WERI-Rb-1 (cell line): ENCODE results near the gene GIT2.

ENCODE experiments used
- DNase-seq: peaks from one replicate; pipeline ENCODE4 v3.0.0-alpha.2; 2020
- H3K27ac ChIP-seq: fragments of 250-450 bp; sonication (Bioruptor Pico); 2 replicates; pipeline ENCODE4 v1.5.1; 2020; ENCODE audit warnings: mild to moderate bottlenecking, moderate library complexity
- H3K27me3 ChIP-seq: fragments of 250-450 bp; sonication (Bioruptor Pico); 2 replicates; pipeline ENCODE4 v1.5.1; 2021; ENCODE audit warnings: mild to moderate bottlenecking, low read depth, moderate library complexity; ENCODE audit not compliant: insufficient read depth, severe bottlenecking
- H3K36me3 ChIP-seq: fragments of 250-450 bp; sonication (Bioruptor Pico); 2 replicates; pipeline ENCODE4 v1.5.1; 2020; ENCODE audit warnings: mild to moderate bottlenecking, moderate library complexity
- H3K4me3 ChIP-seq: 2 replicates; pipeline ENCODE4 v1.5.1; 2011; ENCODE audit warnings: low read depth, mild to moderate bottlenecking, control low read depth, low read length
- H3K9me3 ChIP-seq: fragments of 250-450 bp; sonication (Bioruptor Pico); 2 replicates; pipeline ENCODE4 v1.5.1; 2021; ENCODE audit warnings: mild to moderate bottlenecking, moderate library complexity; ENCODE audit not compliant: severe bottlenecking
- TF ChIP-seq, protein P1 (sequence below): IDR thresholded peaks from 2 replicates; pipeline ENCODE4 v1.5.1; 2011; ENCODE audit warnings: low read depth, mild to moderate bottlenecking, control low read depth, inconsistent platforms, low read length

Gene GIT2

DNA sequence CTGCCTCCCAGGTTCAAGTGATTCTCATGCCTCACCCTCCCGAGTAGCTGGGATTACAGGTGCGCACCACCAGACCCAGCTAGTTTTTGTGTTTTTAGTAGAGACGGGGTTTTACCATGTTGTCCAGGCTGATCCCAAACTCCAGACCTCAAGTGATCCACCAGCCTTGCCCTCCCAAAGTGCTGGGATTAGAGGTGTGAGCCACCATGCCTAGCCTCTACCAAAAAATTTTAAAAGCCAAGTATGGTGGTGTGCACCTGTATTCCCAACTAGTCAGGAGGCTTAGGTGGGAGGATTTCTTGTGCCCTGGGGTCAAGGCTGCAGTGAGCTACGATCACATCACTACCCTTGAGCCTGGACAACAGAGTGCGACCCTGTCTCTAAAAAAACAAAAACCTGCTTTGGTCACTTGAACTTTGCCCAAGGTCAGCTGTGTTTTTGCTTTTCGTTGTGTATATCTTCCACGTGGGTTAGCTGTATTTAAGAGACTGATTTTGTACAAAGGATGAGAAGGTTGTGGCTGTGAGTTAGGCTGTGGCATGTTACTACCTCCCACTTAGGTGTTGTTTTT is 39.5 kb upstream of the GIT2 start:
- Histone ChIP-seq H3K27ac (no peak overlapping the region), H3K36me3 (peaks cover 56% of the 10 kb centered on the region), H3K4me3 (no peak overlapping the region), H3K27me3 (no peaks in the 10 kb centered on the region), H3K9me3 (no peaks in the 10 kb centered on the region)
- TF ChIP-seq, protein P1, sequence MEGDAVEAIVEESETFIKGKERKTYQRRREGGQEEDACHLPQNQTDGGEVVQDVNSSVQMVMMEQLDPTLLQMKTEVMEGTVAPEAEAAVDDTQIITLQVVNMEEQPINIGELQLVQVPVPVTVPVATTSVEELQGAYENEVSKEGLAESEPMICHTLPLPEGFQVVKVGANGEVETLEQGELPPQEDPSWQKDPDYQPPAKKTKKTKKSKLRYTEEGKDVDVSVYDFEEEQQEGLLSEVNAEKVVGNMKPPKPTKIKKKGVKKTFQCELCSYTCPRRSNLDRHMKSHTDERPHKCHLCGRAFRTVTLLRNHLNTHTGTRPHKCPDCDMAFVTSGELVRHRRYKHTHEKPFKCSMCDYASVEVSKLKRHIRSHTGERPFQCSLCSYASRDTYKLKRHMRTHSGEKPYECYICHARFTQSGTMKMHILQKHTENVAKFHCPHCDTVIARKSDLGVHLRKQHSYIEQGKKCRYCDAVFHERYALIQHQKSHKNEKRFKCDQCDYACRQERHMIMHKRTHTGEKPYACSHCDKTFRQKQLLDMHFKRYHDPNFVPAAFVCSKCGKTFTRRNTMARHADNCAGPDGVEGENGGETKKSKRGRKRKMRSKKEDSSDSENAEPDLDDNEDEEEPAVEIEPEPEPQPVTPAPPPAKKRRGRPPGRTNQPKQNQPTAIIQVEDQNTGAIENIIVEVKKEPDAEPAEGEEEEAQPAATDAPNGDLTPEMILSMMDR, result no peak
- no peak for DNase-seq

DNA sequence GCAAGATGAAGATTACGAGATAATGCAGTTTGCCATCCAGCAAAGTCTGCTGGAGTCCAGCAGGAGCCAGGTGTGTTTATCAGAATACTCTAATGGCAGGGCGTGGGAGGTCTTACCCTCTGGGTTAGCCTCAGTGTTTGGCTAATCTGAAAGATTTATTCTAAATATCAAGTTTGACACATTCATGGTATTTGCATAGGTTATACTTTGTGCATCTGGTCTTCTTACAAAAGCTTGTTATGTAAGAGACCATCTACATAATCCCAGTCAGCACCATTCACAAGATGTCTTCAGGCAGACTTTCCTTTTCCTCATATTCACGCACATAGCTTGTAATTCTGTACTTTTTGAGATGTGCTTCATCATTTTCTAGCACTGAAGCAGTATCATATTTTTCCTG is 37.7 kb upstream of the GIT2 start:
- TF ChIP-seq, protein P1, result no peak
- Histone ChIP-seq H3K9me3 (no peaks in the 10 kb centered on the region), H3K27ac (no peak overlapping the region), H3K27me3 (no peaks in the 10 kb centered on the region), H3K4me3 (no peak overlapping the region), H3K36me3 (peaks cover 70% of the 10 kb centered on the region)
- no peak for DNase-seq

DNA sequence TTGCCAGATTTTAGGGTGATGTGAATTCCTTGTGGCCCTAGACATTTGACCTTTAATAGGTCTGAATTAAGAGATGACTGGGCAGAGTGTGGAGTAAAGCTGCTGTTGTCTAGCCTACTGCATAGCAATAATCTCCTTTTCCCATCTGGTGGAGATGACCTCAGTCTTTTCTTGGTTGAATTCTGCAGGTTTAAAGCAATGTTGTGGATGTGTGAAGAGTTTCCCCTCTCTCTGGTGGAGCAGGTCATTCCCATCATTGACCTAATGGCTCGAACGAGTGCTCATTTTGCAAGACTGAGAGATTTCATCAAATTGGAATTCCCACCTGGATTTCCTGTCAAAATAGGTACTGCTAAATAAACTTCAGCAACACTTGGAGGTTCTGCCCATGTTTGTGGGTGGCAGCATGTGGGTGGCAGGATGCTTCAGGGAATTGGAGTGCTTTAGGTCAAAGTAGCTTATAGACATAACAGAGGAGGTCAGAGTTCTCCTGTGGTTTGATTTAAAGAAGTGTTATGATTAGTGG is 33.2 kb upstream of the GIT2 start:
- TF ChIP-seq, protein P1, result no peak

DNA sequence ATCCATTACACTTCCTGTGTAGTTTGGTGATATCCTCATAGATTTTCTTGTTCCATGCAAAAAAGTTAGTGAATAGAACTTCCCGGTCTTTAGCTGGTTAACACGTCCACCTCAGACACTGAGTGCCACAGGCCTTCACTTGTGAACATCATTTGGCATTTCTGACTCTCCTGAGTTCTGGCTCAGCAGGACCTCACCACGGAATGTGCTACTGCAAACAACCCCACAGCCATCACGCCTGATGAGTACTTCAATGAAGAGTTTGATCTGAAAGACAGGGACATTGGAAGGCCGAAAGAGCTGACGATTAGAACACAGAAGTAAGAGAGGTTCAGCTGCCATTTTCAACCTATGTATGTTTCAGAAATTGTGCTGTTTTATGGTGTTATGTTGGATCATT is 32.2 kb upstream of the GIT2 start:
- no peaks in the 10 kb centered on the region for H3K27me3 ChIP-seq
- H3K4me3 ChIP-seq, result no peak overlapping the region
- TF ChIP-seq, protein P1, result no peak

More for the DNA sequence above, 33.2 kb upstream of the GIT2 start:
- DNase-seq, result no peak
- no peaks in the 10 kb centered on the region for H3K9me3 ChIP-seq
- no peaks in the 10 kb centered on the region for H3K27me3 ChIP-seq
- H3K27ac ChIP-seq, result peak overlapping the region; percentile 33; the same call in 1 of the 2 replicates
- peaks cover 64% of the 10 kb centered on the region for H3K36me3 ChIP-seq
- H3K4me3 ChIP-seq, result no peak overlapping the region

DNA sequence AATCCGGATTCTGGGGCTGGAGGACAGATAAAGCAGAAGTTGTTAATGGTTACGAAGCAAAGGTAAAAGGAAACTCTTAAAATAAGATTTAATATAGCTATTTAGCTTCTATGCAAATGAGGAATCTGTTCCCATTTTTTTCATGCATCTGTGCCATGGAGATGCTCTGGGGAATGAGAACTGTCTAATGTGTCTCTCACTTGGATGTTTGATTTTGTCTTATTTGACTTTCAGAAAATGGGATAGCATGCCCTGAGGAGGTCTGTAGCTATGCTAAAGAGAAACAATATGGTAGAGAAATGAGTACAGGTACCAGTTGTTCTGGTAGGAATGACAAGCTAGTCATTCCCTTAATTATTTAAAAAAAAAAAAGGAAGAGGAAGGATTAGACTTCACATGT is 27.9 kb upstream of the GIT2 start:
- H3K9me3 ChIP-seq, result no peaks in the 10 kb centered on the region
- peaks cover 53% of the 10 kb centered on the region for H3K36me3 ChIP-seq
- TF ChIP-seq, protein P1, result no peak
- no peak for DNase-seq
- H3K27ac ChIP-seq, result peak overlapping the region; percentile 86
- H3K27me3 ChIP-seq, result no peaks in the 10 kb centered on the region
- H3K4me3 ChIP-seq, result no peak overlapping the region

More for the DNA sequence above, 32.2 kb upstream of the GIT2 start:
- Histone ChIP-seq H3K27ac (no peak overlapping the region), H3K36me3 (peaks cover 55% of the 10 kb centered on the region), H3K9me3 (no peaks in the 10 kb centered on the region)
- no peak for DNase-seq
